Measurements from ENCODE around the gene UQCRC1. TPM values are rescaled to one million over a fixed set of nuclear protein-coding genes. Genes with fewer than 3 reads are reported as not detected.
A peak's percentile ranks its signal among the peaks of the same experiment; 100 is the strongest.

The UQCRC1 gene
- total and polyA plus RNA-seq, 2 of the 8 experiments (the other 6 are each of a cell fraction or from before 2014, with no cell fraction given): 310 to 720 TPM

- TF ChIP-seq EP300 (IDR thresholded peaks at IDR 0.05; ENCODE audit: borderline replicate concordance in 1 of 2, low read depth in 2 of 2, low read length in 2 of 2) (no peak), BCL11A (IDR thresholded peaks at IDR 0.05; ENCODE audit: low read depth in 2 of 2, low read length in 2 of 2) (no peak), SUZ12 (IDR thresholded peaks at IDR 0.05; ENCODE audit: low read length) (no peak), TAF1 (IDR thresholded peaks at IDR 0.05; ENCODE audit: low read depth, low read length) (peak; percentile 66), ZNF274 (IDR thresholded peaks at IDR 0.05; ENCODE audit: borderline replicate concordance, extremely low read depth, low read length) (no peak), NANOG (IDR thresholded peaks at IDR 0.05; ENCODE audit: insufficient read depth, low read depth, low read length, poor library complexity, severe bottlenecking) (no peak), YY1 (IDR thresholded peaks at IDR 0.05; ENCODE audit: low read depth, low read length) (no peak; the same call in 1 of the 2 replicates), CTBP2 (IDR thresholded peaks at IDR 0.05; ENCODE audit: borderline replicate concordance, insufficient read depth, insufficient read length, low read length) (no peak), RFX5 (IDR thresholded peaks at IDR 0.05; ENCODE audit: borderline replicate concordance, low read depth, low read length) (no peak), PHF8 (conservative IDR thresholded peaks at IDR 0.05; ENCODE audit: low read depth, low read length) (peak; percentile 56), E2F6 (IDR thresholded peaks at IDR 0.05) (0 out of 2 replicates have a peak, but pooled peaks have one; percentile 4), SAP30 (IDR thresholded peaks at IDR 0.05; ENCODE audit: insufficient read depth, insufficient replicate concordance, low read length) (no peak), TAF7 (optimal IDR thresholded peaks at IDR 0.05; ENCODE audit: borderline replicate concordance, low read depth, low read length) (no peak), FOSL1 (IDR thresholded peaks at IDR 0.05; ENCODE audit: insufficient read depth, low read depth, low read length) (no peak)
These were observed 52.4 kb downstream of the UQCRC1 start, which contains the start of gene PFKFB4 (continued) for GRCh38 chr3:48556796-48557626.

Measured in H1 (cell line).